Activated CD4-positive, alpha-beta T cell treated with anti-CD3 and anti-CD28 coated beads for 24 hours (primary cell): Measurements from ENCODE around the gene CSMD2.

Experiments used
- DNase-seq, 2 donors: peaks; one replicate each; pipeline ENCODE4 v3.0.0-alpha.2; 2020; ENCODE audit warnings: low read depth in 2 of 2

Gene CSMD2

DNA sequence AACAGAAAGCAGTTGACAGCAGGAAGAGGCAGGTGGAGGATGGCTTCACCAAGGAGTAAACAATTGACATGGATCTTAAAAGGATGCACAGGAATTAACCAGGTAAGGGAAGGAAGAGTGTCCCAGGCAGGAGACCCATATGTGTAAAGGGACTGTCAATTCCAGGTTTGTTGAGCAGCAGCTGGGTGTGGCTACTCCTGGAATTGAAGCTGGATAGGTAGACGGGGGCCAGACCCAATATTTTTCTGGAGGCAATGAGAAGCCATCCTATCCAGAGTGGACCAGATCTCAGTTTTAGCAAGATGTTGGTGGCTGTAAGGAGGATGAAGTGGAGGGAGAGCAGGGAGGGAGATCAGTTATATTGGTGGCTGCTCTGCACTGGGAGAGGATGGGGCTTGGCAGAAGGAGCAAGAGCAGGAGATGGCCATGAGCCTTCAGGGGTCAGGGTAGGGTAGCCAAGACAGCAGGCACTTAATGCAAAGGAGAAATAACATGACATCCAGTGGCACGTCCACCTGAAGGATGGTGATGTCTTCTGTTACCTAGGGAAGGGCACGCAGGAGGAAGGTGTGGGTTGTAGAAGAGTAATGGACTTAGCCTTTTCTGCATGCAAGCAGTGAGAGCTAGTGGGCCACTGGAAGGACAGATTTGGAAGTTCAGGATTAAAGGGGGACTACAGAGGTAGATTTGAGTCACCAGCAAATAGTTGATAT, 447.9 kb downstream of the CSMD2 start:
- DNase-seq = no peak

DNA sequence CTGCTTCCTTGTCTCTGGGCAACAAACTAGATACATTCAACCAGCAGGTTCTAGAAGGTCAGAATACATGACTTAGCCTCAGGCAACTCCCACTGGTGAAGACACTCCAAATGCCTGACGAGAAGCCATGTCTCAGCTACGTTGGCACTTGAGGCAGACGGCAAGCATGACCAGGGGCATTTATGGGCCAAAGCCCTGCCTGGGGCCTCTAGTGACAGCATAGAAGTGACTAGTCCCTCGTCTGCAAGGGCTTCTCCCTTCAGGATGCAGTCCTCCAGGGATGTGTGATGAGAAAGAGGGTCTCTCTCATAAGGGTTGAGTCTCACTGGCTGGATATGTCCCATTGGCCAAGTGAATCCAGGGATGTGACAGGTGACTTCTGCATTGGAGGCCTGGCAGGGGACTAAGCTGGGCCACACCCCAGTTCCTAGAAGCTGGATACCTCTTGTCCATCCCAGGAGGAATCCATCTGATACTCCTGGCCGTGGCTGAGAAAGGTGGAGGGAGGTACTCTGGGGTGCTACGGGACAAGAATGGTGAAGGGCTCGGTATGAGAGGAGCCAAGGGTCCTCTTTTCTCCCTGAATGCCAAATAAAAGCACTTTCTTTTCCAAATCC, 449.7 kb downstream of the CSMD2 start:
- no peak for DNase-seq

DNA sequence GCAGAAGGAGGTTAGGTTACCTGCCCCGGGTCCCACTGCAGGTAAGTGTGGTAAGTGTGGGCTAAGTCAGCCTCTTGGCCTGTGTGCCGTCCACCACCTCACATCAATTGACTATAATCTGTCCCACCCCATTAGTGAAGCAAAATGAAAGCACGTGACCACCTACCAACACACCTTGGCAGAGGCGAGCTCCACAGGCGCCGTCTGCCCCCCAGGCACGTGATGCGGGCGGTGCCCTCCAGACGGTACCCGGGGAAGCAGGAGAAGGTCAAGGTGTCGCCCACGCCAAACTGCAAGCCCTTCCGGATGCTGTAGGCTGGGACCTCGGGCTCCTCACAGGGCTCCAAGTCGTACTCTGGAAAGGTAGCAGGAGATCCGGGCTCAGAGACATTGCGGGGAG, 450.6 kb downstream of the CSMD2 start:
- no peak for DNase-seq

DNA sequence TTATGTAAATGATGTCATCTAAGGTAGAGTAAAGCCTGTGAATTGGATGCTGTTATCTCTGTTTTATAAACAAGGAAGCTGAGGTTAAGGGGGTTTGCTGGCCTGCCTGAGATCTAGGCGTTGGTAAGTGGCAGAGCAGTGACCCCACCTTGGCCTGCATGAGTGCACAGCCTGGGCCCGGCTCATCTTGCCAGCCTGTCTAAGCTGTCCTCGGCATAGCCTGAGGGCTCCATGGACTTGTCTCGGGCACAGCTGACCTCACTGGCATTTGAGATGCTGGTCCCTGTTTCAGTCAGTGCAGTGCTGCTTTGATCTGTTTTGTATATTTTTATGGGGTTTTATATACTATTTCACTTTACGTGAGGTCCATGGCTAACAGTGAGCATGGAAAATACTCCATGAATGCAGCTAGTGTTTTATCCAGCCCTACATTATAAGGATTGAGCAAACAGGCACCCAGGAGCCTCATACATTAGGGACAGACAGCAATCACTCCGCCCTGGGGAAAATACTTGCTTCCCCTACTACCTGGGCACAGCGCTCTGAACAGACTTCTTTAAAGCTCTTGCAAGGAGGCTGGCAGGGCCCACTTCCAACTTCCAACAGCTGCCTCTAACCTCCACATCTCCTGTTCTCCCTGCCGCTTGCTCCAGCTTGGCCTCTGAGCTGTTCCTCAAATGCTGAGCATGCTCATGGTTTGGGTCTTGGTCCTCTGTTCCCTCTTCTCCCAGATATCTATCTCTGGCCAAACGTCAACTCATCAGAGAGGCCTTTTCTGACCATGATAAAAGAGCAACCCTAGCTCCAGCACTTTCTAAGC, 451.8 kb downstream of the CSMD2 start:
- no peak for DNase-seq

- no peak for DNase-seq
Measured at GRCh38 chr1:33712186-33712585, 452.8 kb downstream of the CSMD2 start.

GRCh38 chr1:33711511-33711910, 453.5 kb downstream of the CSMD2 start:
- no peak for DNase-seq

GRCh38 chr1:33710967-33711366, 454.1 kb downstream of the CSMD2 start:
- DNase-seq = no peak

GRCh38 chr1:33709783-33710718, 455.0 kb downstream of the CSMD2 start:
- DNase-seq = no peak

- DNase-seq = no peak
Measured at GRCh38 chr1:33709174-33709782, 455.8 kb downstream of the CSMD2 start.

GRCh38 chr1:33706634-33707255, 458.3 kb downstream of the CSMD2 start:
- no peak for DNase-seq

DNA sequence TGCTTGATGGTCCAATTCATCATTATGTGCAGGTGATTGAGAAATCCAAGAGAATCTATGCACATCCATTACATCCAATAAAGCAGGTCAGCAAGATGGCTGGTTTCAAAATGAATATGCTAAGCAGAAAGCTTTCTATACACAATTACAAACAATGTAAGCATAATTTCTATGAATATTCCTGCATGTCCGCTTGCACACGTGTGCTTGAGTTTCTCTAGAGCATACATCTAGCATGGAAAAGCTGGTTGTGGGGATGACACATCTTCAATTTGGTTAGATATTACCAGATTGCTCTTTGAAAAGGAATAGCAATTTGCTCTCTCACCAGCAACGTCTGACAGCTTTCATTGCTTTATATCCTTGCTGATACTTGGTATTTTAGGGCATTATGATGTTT, 461.6 kb downstream of the CSMD2 start:
- DNase-seq = no peak

GRCh38 chr1:33698361-33699035, 466.5 kb downstream of the CSMD2 start:
- DNase-seq = no peak

DNA sequence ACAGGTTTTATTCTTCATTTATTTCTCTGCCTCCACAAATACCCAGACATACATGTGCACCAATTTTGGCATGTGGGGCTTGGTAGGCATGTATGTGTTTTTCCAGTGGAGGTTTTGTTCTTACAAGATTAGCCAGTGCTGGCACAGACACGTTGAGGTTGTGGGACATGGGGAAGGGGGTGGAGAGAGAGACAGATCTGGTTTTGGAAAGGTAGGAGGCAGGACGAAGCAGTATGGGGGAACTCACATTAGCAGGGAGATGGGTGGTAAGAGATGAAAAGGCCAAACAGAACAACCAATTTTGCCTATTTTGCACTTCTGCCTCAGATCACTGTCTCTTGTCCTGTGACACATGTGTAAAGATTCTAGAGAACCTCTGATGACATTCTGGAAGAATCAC, 467.2 kb downstream of the CSMD2 start:
- DNase-seq = no peak

GRCh38 chr1:33696962-33697361, 468.1 kb downstream of the CSMD2 start:
- DNase-seq = no peak

GRCh38 chr1:33696311-33696710, 468.7 kb downstream of the CSMD2 start:
- DNase-seq = no peak

- no peak for DNase-seq
Measured at GRCh38 chr1:33692206-33693188, 472.5 kb downstream of the CSMD2 start.

GRCh38 chr1:33687000-33687399, 478.0 kb downstream of the CSMD2 start:
- no peak for DNase-seq

DNA sequence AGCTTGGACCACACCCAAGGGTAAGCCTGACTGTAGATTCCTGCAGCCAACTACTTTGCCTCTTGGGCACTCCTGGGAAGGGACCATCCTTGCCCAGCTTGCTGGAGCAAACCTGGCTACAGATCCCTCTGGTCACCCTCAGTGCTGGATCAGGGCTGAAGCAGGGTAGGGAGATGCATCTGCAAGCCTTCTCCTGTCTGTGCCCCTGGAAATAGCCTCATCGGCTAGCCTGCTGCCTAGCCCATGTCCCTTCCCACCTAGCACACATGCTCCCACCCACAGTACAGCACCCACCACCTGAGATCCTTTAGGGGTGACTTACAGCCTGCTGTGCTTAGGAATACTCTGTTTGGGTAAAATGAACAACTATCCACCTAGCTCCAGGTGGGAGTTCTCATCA, 478.5 kb downstream of the CSMD2 start:
- DNase-seq = no peak

- no peak for DNase-seq
Measured at GRCh38 chr1:33685256-33685655, 479.8 kb downstream of the CSMD2 start.
